HG03342 (cell line): Measurements from ENCODE around the gene MINAR2.

ENCODE experiments used
- ATAC-seq: cut with Tn5 transposase; IDR thresholded peaks from one replicate; pipeline ENCODE4 v1.9.1; 2021; ENCODE audit warnings: mild to moderate bottlenecking, moderate library complexity; ENCODE audit not compliant: unreplicated experiment

MINAR2 gene

GRCh38 chr5:129747572-129748407 is at the start of gene MINAR2:
Gene MINAR2, plus strand, starts transcription at chr5:129748094. Its CDS starts 97 bp downstream, at chr5:129748191.
- ATAC-seq: no peak

- no peak for ATAC-seq
Measured at GRCh38 chr5:129698661-129699060, 49.2 kb upstream of the MINAR2 start.

GRCh38 chr5:129716235-129716634 is 31.7 kb upstream of the MINAR2 start:
- no peak for ATAC-seq

GRCh38 chr5:129716651-129717050 is 31.2 kb upstream of the MINAR2 start:
- ATAC-seq: no peak

GRCh38 chr5:129717751-129718310 is 30.1 kb upstream of the MINAR2 start:
- ATAC-seq: no peak

GRCh38 chr5:129718471-129719090 is 29.3 kb upstream of the MINAR2 start:
- no peak for ATAC-seq

GRCh38 chr5:129724222-129724621 is 23.7 kb upstream of the MINAR2 start:
- ATAC-seq: no peak

GRCh38 chr5:129724647-129725046 is 23.2 kb upstream of the MINAR2 start:
- ATAC-seq: no peak

GRCh38 chr5:129739773-129740172 is 8.1 kb upstream of the MINAR2 start:
- ATAC-seq: no peak

GRCh38 chr5:129743541-129744187 is 4.2 kb upstream of the MINAR2 start:
- ATAC-seq: no peak

- no peak for ATAC-seq
Measured at GRCh38 chr5:129745997-129746396, 1.9 kb upstream of the MINAR2 start.

- ATAC-seq: no peak
Measured at GRCh38 chr5:129746876-129747275, 1.0 kb upstream of the MINAR2 start.

GRCh38 chr5:129748913-129749880 is 1.3 kb downstream of the MINAR2 start:
- ATAC-seq: no peak

GRCh38 chr5:129760636-129761325 is 12.9 kb downstream of the MINAR2 start:
- ATAC-seq: no peak

GRCh38 chr5:129763651-129764050 is 15.8 kb downstream of the MINAR2 start:
- no peak for ATAC-seq

- ATAC-seq: no peak
Measured at GRCh38 chr5:129766798-129767197, 18.9 kb downstream of the MINAR2 start.

- peak; percentile 93 for ATAC-seq
Measured at GRCh38 chr5:129767927-129768380, 20.1 kb downstream of the MINAR2 start.

- ATAC-seq: no peak
Measured at GRCh38 chr5:129768735-129769134, 20.8 kb downstream of the MINAR2 start.

GRCh38 chr5:129770024-129770820 is 22.3 kb downstream of the MINAR2 start:
- ATAC-seq: no peak
